Astrocyte (in vitro differentiated cells and primary cell): ENCODE results near the gene CPED1. TPM values are rescaled to one million over a fixed set of nuclear protein-coding genes. Genes with fewer than 3 reads are reported as not detected.

ENCODE experiments used
- DNase-seq: peaks from one replicate; pipeline ENCODE4 v3.0.0-alpha.2; 2010; ENCODE audit warnings: low read depth
- FAIRE-seq: peaks from 2 replicates; lab custom pipeline; 2011; peaks lifted over from hg19 to GRCh38; lab: Jason Lieb, UNC
- H2AFZ ChIP-seq: 2 replicates; pipeline ENCODE4 v1.6.0; 2012; ENCODE audit warnings: low read depth, low read length, inconsistent platforms
- H3K27ac ChIP-seq: 2 replicates; pipeline ENCODE4 v1.5.1; 2011; ENCODE audit warnings: low read depth, low read length, inconsistent platforms
- H3K27me3 ChIP-seq: 2 replicates; pipeline ENCODE4 v1.6.0; 2011; ENCODE audit warnings: low read length, inconsistent platforms; ENCODE audit not compliant: insufficient read depth
- H3K36me3 ChIP-seq: 2 replicates; pipeline ENCODE4 v1.5.1; 2011; ENCODE audit warnings: low read length, inconsistent platforms; ENCODE audit not compliant: insufficient read depth
- H3K4me1 ChIP-seq: 2 replicates; pipeline ENCODE4 v1.5.1; 2011; ENCODE audit warnings: low read length, inconsistent platforms; ENCODE audit not compliant: insufficient read depth
- H3K4me2 ChIP-seq: 2 replicates; pipeline ENCODE4 v1.6.0; 2012; ENCODE audit warnings: low read length, inconsistent platforms
- H3K4me3 ChIP-seq: 2 replicates; pipeline ENCODE4 v1.5.1; 2011; ENCODE audit warnings: low read depth, mild to moderate bottlenecking, low read length, inconsistent platforms; ENCODE audit not compliant: insufficient read depth
- H3K79me2 ChIP-seq: 2 replicates; pipeline ENCODE4 v1.6.0; 2012; ENCODE audit warnings: mild to moderate bottlenecking, low read length, inconsistent platforms; ENCODE audit not compliant: insufficient read depth
- H3K9ac ChIP-seq: 2 replicates; pipeline ENCODE4 v1.6.0; 2012; ENCODE audit warnings: mild to moderate bottlenecking, low read length, inconsistent platforms
- H3K9me3 ChIP-seq: 2 replicates; pipeline ENCODE4 v1.5.1; 2012; ENCODE audit warnings: low read depth, mild to moderate bottlenecking, low read length, inconsistent platforms; ENCODE audit not compliant: insufficient read depth
- H4K20me1 ChIP-seq: 2 replicates; pipeline ENCODE4 v1.6.0; 2012; ENCODE audit warnings: low read length, inconsistent platforms; ENCODE audit not compliant: insufficient read depth
- H3K27ac Mint-ChIP-seq: one replicate; pipeline ENCODE4 v1.8.0; 2021; ENCODE audit warnings: mild to moderate bottlenecking, mixed read lengths; ENCODE audit not compliant: unreplicated experiment
- H3K27me3 Mint-ChIP-seq: one replicate; pipeline ENCODE4 v1.8.0; 2021; ENCODE audit warnings: low read depth, mixed read lengths; ENCODE audit not compliant: unreplicated experiment
- H3K36me3 Mint-ChIP-seq: one replicate; pipeline ENCODE4 v1.8.0; 2021; ENCODE audit warnings: low read depth, mixed read lengths; ENCODE audit not compliant: unreplicated experiment
- H3K4me1 Mint-ChIP-seq: one replicate; pipeline ENCODE4 v1.8.0; 2021; ENCODE audit warnings: low read depth, mixed read lengths; ENCODE audit not compliant: unreplicated experiment
- H3K4me3 Mint-ChIP-seq: one replicate; pipeline ENCODE4 v1.8.0; 2021; ENCODE audit warnings: mild to moderate bottlenecking, moderate library complexity, mixed read lengths; ENCODE audit not compliant: unreplicated experiment
- H3K9me3 Mint-ChIP-seq: one replicate; pipeline ENCODE4 v1.8.0; 2021; ENCODE audit warnings: mild to moderate bottlenecking, mixed read lengths; ENCODE audit not compliant: unreplicated experiment
- EZH2 ChIP-seq: IDR thresholded peaks from 2 replicates; pipeline ENCODE4 v1.6.1; 2012; ENCODE audit warnings: mild to moderate bottlenecking, low read length, inconsistent platforms; ENCODE audit not compliant: insufficient read depth
- total RNA-seq: library from RNA; stranded (reverse); gene quantifications from 2 replicates; pipeline ENCODE4 v1.2.1, GENCODE V29; 2021
- TF ChIP-seq, protein P1 (sequence below): IDR thresholded peaks from 2 replicates; pipeline ENCODE4 v1.5.1; 2011; ENCODE audit warnings: low read depth, mild to moderate bottlenecking, inconsistent platforms, low read length, moderate library complexity; ENCODE audit not compliant: insufficient read depth

CPED1 gene
- total RNA-seq, 1 donor from 2014 or later: 6.1 TPM

GRCh38 chr7:121045090-121045489 lies 56.6 kb downstream of the CPED1 start:
- peaks cover 3% of the 10 kb centered on the region for H3K9me3 Mint-ChIP-seq
- no peaks in the 10 kb centered on the region for H3K27me3 ChIP-seq
- H3K36me3 ChIP-seq: no peaks in the 10 kb centered on the region
- H3K4me2 ChIP-seq: no peak overlapping the region
- H2AFZ ChIP-seq: no peak overlapping the region
- FAIRE-seq (no peak), DNase-seq (no peak)
- no peak overlapping the region for H3K9ac ChIP-seq
- peaks cover 3% of the 10 kb centered on the region for H3K36me3 Mint-ChIP-seq
- H4K20me1 ChIP-seq: no peaks in the 10 kb centered on the region
- H3K27me3 Mint-ChIP-seq: no peaks in the 10 kb centered on the region
- peaks cover 11% of the 10 kb centered on the region for H3K4me1 Mint-ChIP-seq
- no peak overlapping the region for H3K27ac Mint-ChIP-seq
- no peak overlapping the region for H3K27ac ChIP-seq
- no peaks in the 10 kb centered on the region for H3K79me2 ChIP-seq
- H3K9me3 ChIP-seq: no peaks in the 10 kb centered on the region
- TF ChIP-seq, protein P1, sequence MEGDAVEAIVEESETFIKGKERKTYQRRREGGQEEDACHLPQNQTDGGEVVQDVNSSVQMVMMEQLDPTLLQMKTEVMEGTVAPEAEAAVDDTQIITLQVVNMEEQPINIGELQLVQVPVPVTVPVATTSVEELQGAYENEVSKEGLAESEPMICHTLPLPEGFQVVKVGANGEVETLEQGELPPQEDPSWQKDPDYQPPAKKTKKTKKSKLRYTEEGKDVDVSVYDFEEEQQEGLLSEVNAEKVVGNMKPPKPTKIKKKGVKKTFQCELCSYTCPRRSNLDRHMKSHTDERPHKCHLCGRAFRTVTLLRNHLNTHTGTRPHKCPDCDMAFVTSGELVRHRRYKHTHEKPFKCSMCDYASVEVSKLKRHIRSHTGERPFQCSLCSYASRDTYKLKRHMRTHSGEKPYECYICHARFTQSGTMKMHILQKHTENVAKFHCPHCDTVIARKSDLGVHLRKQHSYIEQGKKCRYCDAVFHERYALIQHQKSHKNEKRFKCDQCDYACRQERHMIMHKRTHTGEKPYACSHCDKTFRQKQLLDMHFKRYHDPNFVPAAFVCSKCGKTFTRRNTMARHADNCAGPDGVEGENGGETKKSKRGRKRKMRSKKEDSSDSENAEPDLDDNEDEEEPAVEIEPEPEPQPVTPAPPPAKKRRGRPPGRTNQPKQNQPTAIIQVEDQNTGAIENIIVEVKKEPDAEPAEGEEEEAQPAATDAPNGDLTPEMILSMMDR: no peak
- no peak for TF ChIP-seq EZH2
- H3K4me3 Mint-ChIP-seq: no peak overlapping the region
- no peak overlapping the region for H3K4me3 ChIP-seq
- H3K4me1 ChIP-seq: peaks cover 2% of the 10 kb centered on the region

DNA sequence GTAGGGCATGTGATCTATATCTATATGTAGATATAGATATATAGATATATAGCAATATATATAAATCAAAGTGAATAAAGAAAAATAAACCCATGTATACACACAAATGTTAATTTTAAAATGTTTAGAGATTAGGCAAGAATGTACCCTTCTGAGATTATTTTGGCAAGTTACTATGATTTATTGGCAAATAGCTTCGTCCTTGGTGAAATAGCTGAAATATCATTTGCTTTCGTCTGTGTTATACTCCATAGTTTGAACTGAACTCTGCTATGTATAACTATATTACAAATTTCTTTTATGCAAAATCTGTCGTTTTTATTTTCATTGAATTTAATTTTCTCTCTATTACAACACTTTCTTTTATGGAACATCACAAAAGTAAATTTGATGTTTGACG lies 57.5 kb downstream of the CPED1 start:
- no peak overlapping the region for H3K4me3 ChIP-seq
- FAIRE-seq: no peak
- no peak overlapping the region for H3K4me2 ChIP-seq
- no peak overlapping the region for H3K27ac ChIP-seq
- H3K27ac Mint-ChIP-seq: no peak overlapping the region
- no peak overlapping the region for H3K4me3 Mint-ChIP-seq
- H3K27me3 ChIP-seq: no peaks in the 10 kb centered on the region
- H3K79me2 ChIP-seq: no peaks in the 10 kb centered on the region
- H3K4me1 Mint-ChIP-seq: peaks cover 13% of the 10 kb centered on the region
- H4K20me1 ChIP-seq: no peaks in the 10 kb centered on the region
- H3K9ac ChIP-seq: no peak overlapping the region
- H3K9me3 Mint-ChIP-seq: peaks cover 3% of the 10 kb centered on the region
- no peak overlapping the region for H2AFZ ChIP-seq
- no peaks in the 10 kb centered on the region for H3K9me3 ChIP-seq
- TF ChIP-seq EZH2: no peak
- TF ChIP-seq, protein P1: no peak
- H3K4me1 ChIP-seq: peaks cover 2% of the 10 kb centered on the region
- no peaks in the 10 kb centered on the region for H3K36me3 ChIP-seq
- no peak for DNase-seq
- no peaks in the 10 kb centered on the region for H3K27me3 Mint-ChIP-seq
- H3K36me3 Mint-ChIP-seq: peaks cover 3% of the 10 kb centered on the region

DNA sequence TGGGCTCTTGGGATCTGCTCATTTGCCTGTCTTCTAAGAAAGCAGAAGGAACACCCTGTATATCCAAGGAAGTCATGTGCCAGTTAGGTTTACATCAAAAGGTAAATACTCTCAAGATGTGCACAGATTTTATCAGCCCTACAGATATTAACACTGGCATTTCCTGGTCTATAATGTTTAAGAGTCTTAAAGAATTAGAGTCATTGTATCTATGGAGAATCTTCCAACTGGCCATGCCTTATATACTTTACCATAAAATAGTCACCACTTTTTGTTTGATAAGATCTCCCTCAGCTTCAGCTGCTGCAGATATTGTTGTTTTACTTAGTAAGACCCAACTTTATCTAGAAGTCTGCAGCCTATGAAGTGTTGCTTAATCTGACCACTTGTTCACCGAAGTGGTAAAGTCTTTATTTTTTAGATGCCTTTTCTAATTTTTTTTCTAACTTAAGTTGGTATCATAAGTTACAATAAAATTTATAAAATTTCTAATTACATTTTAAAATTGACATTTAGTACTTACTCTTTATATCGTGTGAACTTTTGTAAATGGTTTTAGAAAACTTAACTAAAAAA lies 58.5 kb downstream of the CPED1 start:
- FAIRE-seq (no peak), DNase-seq (no peak)
- TF ChIP-seq, protein P1: no peak
- TF ChIP-seq EZH2: no peak
- peaks cover 3% of the 10 kb centered on the region for H3K36me3 Mint-ChIP-seq
- no peak overlapping the region for H3K9ac ChIP-seq
- H3K36me3 ChIP-seq: no peaks in the 10 kb centered on the region
- H4K20me1 ChIP-seq: no peaks in the 10 kb centered on the region
- no peak overlapping the region for H3K27ac ChIP-seq
- H3K9me3 ChIP-seq: no peaks in the 10 kb centered on the region
- no peaks in the 10 kb centered on the region for H3K27me3 Mint-ChIP-seq
- no peak overlapping the region for H3K4me3 Mint-ChIP-seq
- no peaks in the 10 kb centered on the region for H3K4me1 ChIP-seq
- peaks cover 3% of the 10 kb centered on the region for H3K9me3 Mint-ChIP-seq
- H3K4me1 Mint-ChIP-seq: peaks cover 8% of the 10 kb centered on the region
- no peaks in the 10 kb centered on the region for H3K27me3 ChIP-seq
- no peaks in the 10 kb centered on the region for H3K79me2 ChIP-seq
- H3K4me2 ChIP-seq: no peak overlapping the region
- no peak overlapping the region for H3K4me3 ChIP-seq
- no peak overlapping the region for H2AFZ ChIP-seq
- no peak overlapping the region for H3K27ac Mint-ChIP-seq
